Fibroblast of lung (primary cell): ENCODE data around the gene STK32A. TPM values are rescaled to one million over a fixed set of nuclear protein-coding genes. Genes with fewer than 3 reads are reported as not detected.

ENCODE experiments used
- DNase-seq, 2 donors: peaks; one replicate each; pipeline versions ENCODE4 v3.0.0 to v3.0.0-alpha.2; 2010; ENCODE audit warnings: low read depth in 2 of 2
- H2AFZ ChIP-seq: 2 replicates; pipeline ENCODE4 v1.5.1; 2012; ENCODE audit warnings: low read length, control low read depth, inconsistent platforms
- H3K27ac ChIP-seq: 2 replicates; pipeline ENCODE4 v1.5.1; 2011; ENCODE audit warnings: low read length, control low read depth; ENCODE audit not compliant: insufficient read depth
- H3K27me3 ChIP-seq: 2 replicates; pipeline ENCODE4 v1.5.1; 2011; ENCODE audit warnings: mild to moderate bottlenecking, low read length; ENCODE audit not compliant: control insufficient read depth, insufficient read depth
- H3K36me3 ChIP-seq: 2 replicates; pipeline ENCODE4 v1.5.1; 2011; ENCODE audit warnings: low read length; ENCODE audit not compliant: control insufficient read depth, insufficient read depth
- H3K4me1 ChIP-seq: 2 replicates; pipeline ENCODE4 v1.5.1; 2011; ENCODE audit warnings: low read length; ENCODE audit not compliant: control insufficient read depth, insufficient read depth; ENCODE audit errors: extremely low read depth
- H3K4me2 ChIP-seq: 2 replicates; pipeline ENCODE4 v1.5.1; 2011; ENCODE audit warnings: low read length, control low read depth; ENCODE audit not compliant: insufficient read depth; ENCODE audit errors: extremely low read depth
- H3K4me3 ChIP-seq, 4 experiments: fragments of 200-600 bp in 1 of 4; sonication (generic) in 1 of 4; replicated peaks in 1 of 4; 2 replicates each; pipeline ENCODE4 v1.5.1; 2011 to 2016; ENCODE audit warnings: low read length in 4 of 4, low read depth in 3 of 4, mild to moderate bottlenecking in 3 of 4, control low read depth in 2 of 4, inconsistent platforms in 1 of 4, mixed read lengths in 1 of 4; ENCODE audit not compliant: insufficient read depth in 1 of 4; ENCODE audit errors: control extremely low read depth in 1 of 4
- H3K79me2 ChIP-seq: 2 replicates; pipeline ENCODE4 v1.5.1; 2012; ENCODE audit warnings: mild to moderate bottlenecking, low read length, inconsistent platforms; ENCODE audit not compliant: control insufficient read depth, insufficient read depth
- H3K9ac ChIP-seq: 2 replicates; pipeline ENCODE4 v1.5.1; 2011; ENCODE audit warnings: mild to moderate bottlenecking, low read length, control low read depth; ENCODE audit not compliant: insufficient read depth
- H3K9me3 ChIP-seq: 2 replicates; pipeline ENCODE4 v1.5.1; 2012; ENCODE audit warnings: low read depth, low read length; ENCODE audit not compliant: control insufficient read depth, insufficient read depth
- H4K20me1 ChIP-seq: 2 replicates; pipeline ENCODE4 v1.5.1; 2011; ENCODE audit warnings: low read length; ENCODE audit not compliant: control insufficient read depth, insufficient read depth; ENCODE audit errors: extremely low read depth
- CTCF ChIP-seq, 2 donors: IDR thresholded peaks in 1 of 2; conservative IDR thresholded peaks in 1 of 2; 1 replicate in 1 of 2; 2 replicates in 1 of 2; pipeline ENCODE4 v1.5.1; 2011 to 2012; ENCODE audit warnings: low read length in 2 of 2, control low read depth in 1 of 2, inconsistent platforms in 1 of 2, low read depth in 1 of 2, mild to moderate bottlenecking in 1 of 2
- EZH2 ChIP-seq: IDR thresholded peaks from 2 replicates; pipeline ENCODE4 v1.5.1; 2012; ENCODE audit warnings: low read length, control low read depth, mild to moderate bottlenecking; ENCODE audit errors: missing control alignments
- polyA plus RNA-seq, 2 donors: library from polyadenylated mRNA; depleted of rRNA in 1 of 2; stranded (reverse) in 1 of 2; unstranded in 1 of 2; fragments of >200 nt; gene quantifications; 2 replicates each; pipeline ENCODE4 v1.2.1, GENCODE V29; 2011 to 2012; ENCODE audit warnings: missing spikeins in 1 of 2
- total RNA-seq: library from RNA; depleted of rRNA; stranded (reverse); fragments of >200 nt; gene quantifications from 2 replicates; pipeline ENCODE4 v1.2.1, GENCODE V29; 2014

The STK32A gene
- total and polyA plus RNA-seq, 2 donors (not counting 1 experiment from before 2014, with no cell fraction given), result 0.30 to 2.5 TPM

- Histone ChIP-seq H3K4me2 (no peak overlapping the region), H3K9me3 (no peaks in the 10 kb centered on the region), H3K9ac (no peak overlapping the region), H2AFZ (no peak overlapping the region), H3K27me3 (no peaks in the 10 kb centered on the region), H3K79me2 (no peaks in the 10 kb centered on the region), H4K20me1 (no peaks in the 10 kb centered on the region), H3K4me1 (no peaks in the 10 kb centered on the region), H3K36me3 (no peaks in the 10 kb centered on the region), H3K27ac (no peak overlapping the region), H3K4me3 (no peak overlapping the region)
- no peak for DNase-seq
- TF ChIP-seq EZH2 (no peak), CTCF (conservative IDR thresholded peaks at IDR 0.05 in 1 of 2, IDR thresholded peaks at IDR 0.05 in 1 of 2; ENCODE audit: low read depth in 1 of 2, low read length in 2 of 2) (no peak)
These were observed 152.3 kb downstream of the STK32A start for GRCh38 chr5:147387109-147387508.

- Histone ChIP-seq H3K9me3 (no peaks in the 10 kb centered on the region), H3K4me1 (no peaks in the 10 kb centered on the region), H3K4me2 (no peak overlapping the region), H3K27ac (no peak overlapping the region), H3K79me2 (no peaks in the 10 kb centered on the region), H2AFZ (no peak overlapping the region), H3K36me3 (peaks cover 3% of the 10 kb centered on the region), H3K27me3 (no peaks in the 10 kb centered on the region), H3K9ac (no peak overlapping the region), H4K20me1 (no peaks in the 10 kb centered on the region), H3K4me3 (no peak overlapping the region)
- DNase-seq, result no peak
- TF ChIP-seq EZH2 (no peak), CTCF (conservative IDR thresholded peaks at IDR 0.05 in 1 of 2, IDR thresholded peaks at IDR 0.05 in 1 of 2; ENCODE audit: low read depth in 1 of 2, low read length in 2 of 2) (no peak)
These were observed 153.6 kb downstream of the STK32A start for GRCh38 chr5:147388184-147389108.

GRCh38 chr5:147390654-147391225, 155.9 kb downstream of the STK32A start:
- DNase-seq, result no peak
- Histone ChIP-seq H3K36me3 (peaks cover 5% of the 10 kb centered on the region), H2AFZ (no peak overlapping the region), H4K20me1 (no peaks in the 10 kb centered on the region), H3K9me3 (no peaks in the 10 kb centered on the region), H3K79me2 (no peaks in the 10 kb centered on the region), H3K27me3 (no peaks in the 10 kb centered on the region), H3K4me2 (no peak overlapping the region), H3K4me1 (no peaks in the 10 kb centered on the region), H3K4me3 (no peak overlapping the region), H3K27ac (no peak overlapping the region), H3K9ac (no peak overlapping the region)
- no peak for TF ChIP-seq EZH2
